PFSK-1 (cell line): ENCODE data around the gene PGAP3.

Experiments
- POLR2AphosphoS5 ChIP-seq: IDR thresholded peaks from 2 replicates; pipeline ENCODE4 v1.6.1; 2012; ENCODE audit warnings: low read depth, mild to moderate bottlenecking, control low read depth, low read length, moderate library complexity
- REST ChIP-seq, 2 experiments: IDR thresholded peaks; 2 replicates each; pipeline versions ENCODE4 v1.6.1 to v1.8.0; 2011 to 2012; ENCODE audit warnings: low read depth in 2 of 2, low read length in 2 of 2, control low read depth in 1 of 2, inconsistent platforms in 1 of 2, mild to moderate bottlenecking in 1 of 2, moderate library complexity in 1 of 2; ENCODE audit not compliant: insufficient read depth in 1 of 2
- SIN3A ChIP-seq: IDR thresholded peaks from 2 replicates; pipeline ENCODE4 v1.6.1; 2012; ENCODE audit warnings: mild to moderate bottlenecking, low read length, moderate library complexity, borderline replicate concordance; ENCODE audit not compliant: insufficient read depth
- TAF1 ChIP-seq: IDR thresholded peaks from 2 replicates; pipeline ENCODE4 v1.6.1; 2012; ENCODE audit warnings: low read length, control low read depth, borderline replicate concordance; ENCODE audit not compliant: insufficient read depth

DNA sequence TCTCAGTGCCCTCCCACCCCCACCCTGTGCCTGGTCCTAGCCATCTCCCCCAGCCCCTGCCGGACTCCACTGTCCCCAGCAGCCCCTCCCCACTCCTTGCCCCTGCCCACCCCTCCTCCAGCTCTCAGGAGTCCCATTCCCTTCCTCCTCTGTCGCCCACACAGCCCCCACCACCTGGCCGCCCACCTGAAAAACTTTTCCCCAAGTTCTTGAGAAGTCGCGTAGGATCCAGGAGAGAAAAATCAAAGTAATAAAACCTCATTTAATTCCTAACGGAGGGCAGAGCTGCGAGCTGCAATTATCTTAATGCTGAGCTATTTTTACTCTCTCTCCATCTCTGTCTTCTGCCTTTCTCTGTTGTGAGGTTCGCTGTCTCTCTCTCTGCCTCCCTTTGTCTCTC, 63.5 kb downstream of the PGAP3 start:
- TF ChIP-seq TAF1 (no peak), REST (IDR thresholded peaks at IDR 0.05; ENCODE audit: insufficient read depth in 1 of 2, low read depth in 2 of 2, low read length in 2 of 2) (no peak), POLR2AphosphoS5 (no peak), SIN3A (no peak)
